GM12891 (cell line): ENCODE measurements around the gene NUP93.

Experiments used
- POLR2A ChIP-seq: IDR thresholded peaks from 2 replicates; pipeline ENCODE4 v1.6.1; 2011; ENCODE audit warnings: low read depth, low read length, control low read depth
- POLR2AphosphoS5 ChIP-seq: IDR thresholded peaks from 2 replicates; pipeline ENCODE4 v1.6.1; 2011; ENCODE audit warnings: low read depth, low read length, control low read depth
- POU2F2 ChIP-seq: IDR thresholded peaks from 2 replicates; pipeline ENCODE4 v1.6.1; 2011; ENCODE audit warnings: low read depth, mild to moderate bottlenecking, control low read depth, low read length, moderate library complexity

DNA sequence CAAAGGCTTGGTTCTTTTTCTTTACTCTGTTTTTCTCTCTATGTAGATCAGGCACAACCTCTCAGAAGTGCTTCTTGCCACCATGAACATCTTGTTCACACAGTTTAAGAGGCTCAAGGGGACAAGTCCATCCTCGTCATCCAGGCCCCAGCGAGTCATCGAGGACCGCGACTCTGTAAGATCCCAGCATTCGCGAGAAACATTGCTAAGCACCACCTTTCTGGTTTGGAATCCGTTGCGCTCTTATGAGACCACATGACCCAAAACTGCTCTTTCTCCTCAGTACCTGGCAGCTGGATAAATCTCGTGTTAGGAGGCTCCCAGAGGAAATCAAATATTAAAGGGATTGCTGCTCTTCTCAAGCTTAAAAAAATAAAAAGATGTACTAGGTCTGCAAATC is 111.7 kb downstream of the NUP93 start:
- TF ChIP-seq POLR2A (no peak), POLR2AphosphoS5 (no peak), POU2F2 (no peak)
